GM12878 (cell line): ENCODE measurements around the gene NR1D2. TPM values are rescaled to one million over a fixed set of nuclear protein-coding genes. Genes with fewer than 3 reads are reported as not detected.

ENCODE experiments used
- ATAC-seq: fragments of 200-7000 bp; cut with Tn5 transposase; 3 replicates; pipeline ENCODE4 v1.9.1; 2020; ENCODE audit warnings: mild to moderate bottlenecking, moderate library complexity
- BruUV-seq: library from RNA; stranded (reverse); fragments of 400-500 nt; replicated peaks from 2 replicates; lab custom pipeline; 2021; lab: Mats Ljungman, UMichigan
- CTCF ChIA-PET: fragments of 300-600 bp; sonication (Branson Sonifier 250); formaldehyde crosslinking; extraction: SDS; loops from one replicate; lab custom pipeline; 2021; ENCODE audit warnings: inconsistent platforms; lab: Yijun Ruan, JAX
- POLR2A ChIA-PET: fragments of 350-600 bp; formaldehyde crosslinking; extraction: SDS; loops from one replicate; lab custom pipeline; 2021; ENCODE audit warnings: inconsistent platforms; lab: Charles Lee
- RAD21 ChIA-PET: fragments of 300-600 bp; sonication (Branson Sonifier 250); formaldehyde crosslinking; loops from one replicate; lab custom pipeline; 2023; ENCODE audit warnings: antibody characterized with exemption; ENCODE audit not compliant: unreplicated experiment; lab: Charles Lee
- SMC1A ChIA-PET: fragments of 300-600 bp; sonication (Branson Sonifier 250); formaldehyde crosslinking; loops from one replicate; lab custom pipeline; 2023; ENCODE audit not compliant: unreplicated experiment, uncharacterized antibody; lab: Charles Lee
- DNase-seq: peaks from one replicate; pipeline ENCODE4 v3.0.0-alpha.2; 2011; ENCODE audit warnings: low read depth, low spot score
- FAIRE-seq: peaks from 3 replicates; lab custom pipeline; 2011; peaks lifted over from hg19 to GRCh38; lab: Jason Lieb, UNC
- H2AFZ ChIP-seq: 2 replicates; pipeline ENCODE4 v1.6.0; 2011; ENCODE audit warnings: low read depth, low read length, control low read depth; ENCODE audit not compliant: control insufficient read depth
- H3K27ac ChIP-seq: 2 replicates; pipeline ENCODE4 v1.5.1; 2011; ENCODE audit warnings: control low read depth; ENCODE audit not compliant: control insufficient read depth, insufficient read depth
- H3K27me3 ChIP-seq, 2 experiments: replicated peaks in 1 of 2; 2 replicates each; pipeline versions ENCODE4 v1.6.0 to v1.6.1; 2011; ENCODE audit warnings: low read length in 1 of 2; ENCODE audit not compliant: control insufficient read depth in 2 of 2, insufficient read depth in 2 of 2
- H3K36me3 ChIP-seq, 2 experiments: 2 replicates each; pipeline ENCODE4 v1.5.1; 2011; ENCODE audit warnings: low read length in 1 of 2; ENCODE audit not compliant: control insufficient read depth in 2 of 2, insufficient read depth in 2 of 2
- H3K4me1 ChIP-seq: 2 replicates; pipeline ENCODE4 v1.6.1; 2011; ENCODE audit warnings: mild to moderate bottlenecking, low read length, moderate library complexity, mixed read lengths; ENCODE audit not compliant: control insufficient read depth, insufficient read depth
- H3K4me2 ChIP-seq: 2 replicates; pipeline ENCODE4 v1.6.0; 2011; ENCODE audit warnings: control low read depth; ENCODE audit not compliant: control insufficient read depth, insufficient read depth
- H3K4me3 ChIP-seq: fragments of 200-600 bp; sonication (generic); 2 replicates; pipeline ENCODE4 v1.5.1; 2016
- H3K79me2 ChIP-seq: 2 replicates; pipeline ENCODE4 v1.6.0; 2011; ENCODE audit warnings: low read length; ENCODE audit not compliant: control insufficient read depth, insufficient read depth
- H3K9ac ChIP-seq: 2 replicates; pipeline ENCODE4 v1.8.0; 2011; ENCODE audit warnings: low read length, control low read depth, mixed read lengths; ENCODE audit not compliant: control insufficient read depth, insufficient read depth
- H3K9me3 ChIP-seq: replicated peaks from 3 replicates; pipeline ENCODE4 v1.5.1; 2011; ENCODE audit warnings: mild to moderate bottlenecking, low read length; ENCODE audit not compliant: control insufficient read depth, insufficient read depth
- H4K20me1 ChIP-seq: 2 replicates; pipeline ENCODE4 v1.6.0; 2011; ENCODE audit not compliant: control insufficient read depth, insufficient read depth
- DPF2 ChIP-seq: fragments of 450-650 bp; IDR thresholded peaks from 2 replicates; pipeline ENCODE4 v1.6.1; 2017; ENCODE audit warnings: mild to moderate bottlenecking
- IKZF2 ChIP-seq, 2 experiments: fragments of 450-650 bp; IDR thresholded peaks; 2 replicates each; pipeline ENCODE4 v1.6.1; 2017; ENCODE audit warnings: mild to moderate bottlenecking in 2 of 2, moderate library complexity in 2 of 2
- IRF4 ChIP-seq: IDR thresholded peaks from 2 replicates; pipeline ENCODE4 v1.6.1; 2011; ENCODE audit warnings: low read depth, low read length
- JUNB ChIP-seq: IDR thresholded peaks from 2 replicates; pipeline ENCODE4 v1.6.1; 2016; ENCODE audit warnings: antibody characterized with exemption, mild to moderate bottlenecking
- RUNX3 ChIP-seq: IDR thresholded peaks from 2 replicates; pipeline ENCODE4 v1.6.1; 2012; ENCODE audit warnings: low read length, inconsistent platforms
- WGBS: methylation state at CpG from one replicate; pipeline ENCODE4 v1.1.6; 2016; ENCODE audit warnings: low lambda C conversion rate; ENCODE audit not compliant: insufficient replicate concordance, insufficient coverage; ENCODE audit errors: missing lambda C conversion rate; 5-methylcytosine and 5-hydroxymethylcytosine counted together
- in situ Hi-C: fragments of 300-500 bp; cut with MboI; formaldehyde crosslinking; loops from 9 replicates; pipeline ENCODE4 v1.14.3; 2018; ENCODE audit warnings: mixed read lengths
- intact Hi-C: fragments of 100-400 bp; cut with micrococcal nuclease; formaldehyde crosslinking; loops from one replicate; pipeline ENCODE4 v1.14.2; 2022; ENCODE audit not compliant: unreplicated experiment
- polyA plus RNA-seq, 11 experiments: library from polyadenylated mRNA; depleted of rRNA in 4 of 11; unstranded in 6 of 11; stranded (reverse) in 5 of 11; fragments of >200 nt; fragmentation: Nextera tagmentation in 4 of 11; fragmentation: Illumina TruSeq in 1 of 11; extraction: Ambion mirVana in 4 of 11; extraction: Trizol in 1 of 11; gene quantifications; 1 replicate in 1 of 11; 2 replicates in 10 of 11; pipeline versions ENCODE4 v1.2.1 to v1.2.3, GENCODE V29; 2011 to 2016; ENCODE audit warnings: inconsistent platforms in 2 of 11, missing spikeins in 2 of 11, low read depth in 1 of 11
- total RNA-seq, 4 experiments: library from RNA; depleted of rRNA in 3 of 4; stranded (reverse); fragments of >200 nt in 3 of 4; fragmentation: Illumina TruSeq in 1 of 4; extraction: Trizol in 1 of 4; gene quantifications; 2 replicates each; pipeline versions ENCODE4 v1.2.1 to v1.2.3, GENCODE V29; 2013 to 2021
- TF ChIP-seq, protein P1 (sequence below): fragments of 450-650 bp; IDR thresholded peaks from 2 replicates; pipeline ENCODE4 v1.6.1; 2016; ENCODE audit warnings: mild to moderate bottlenecking
- TF ChIP-seq, protein P2 (sequence below): IDR thresholded peaks from 2 replicates; pipeline ENCODE4 v1.6.1; 2011; ENCODE audit warnings: borderline replicate concordance, low read depth, mild to moderate bottlenecking, moderate library complexity, low read length; ENCODE audit not compliant: insufficient read depth, poor library complexity, severe bottlenecking
- TF ChIP-seq, protein P3 (sequence below): fragments of 450-650 bp; IDR thresholded peaks from 2 replicates; pipeline ENCODE4 v1.6.1; 2017; ENCODE audit warnings: antibody characterized with exemption, mild to moderate bottlenecking, moderate library complexity

Gene NR1D2
- total and polyA plus RNA-seq, 10 of the 15 experiments (the other 5 are each of a cell fraction or from before 2014, with no cell fraction given): 0.67 to 5.3 (median 2.6) TPM

DNA sequence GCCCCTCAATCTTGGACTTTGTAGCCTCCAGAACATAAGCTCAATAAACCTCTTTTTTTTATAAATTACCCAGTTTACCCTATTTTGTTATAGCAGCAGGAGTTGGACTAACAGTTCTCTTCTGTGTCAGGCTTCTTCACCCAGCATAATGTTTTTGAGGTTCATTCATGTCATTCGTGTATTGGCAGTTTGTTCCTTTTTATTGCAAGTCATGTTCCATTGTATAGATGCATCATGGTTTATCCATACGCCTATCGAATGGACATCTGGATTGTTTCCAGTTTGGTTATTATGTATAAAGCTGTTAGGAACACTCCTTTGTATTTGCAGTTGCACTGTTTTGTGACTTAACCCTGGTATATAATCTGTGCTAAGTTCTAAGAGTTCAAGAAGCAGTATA is 39.8 kb downstream of the NR1D2 start:
- Histone ChIP-seq H3K4me2 (no peak overlapping the region), H3K9me3 (peaks cover 2% of the 10 kb centered on the region; the same call in 1 of the 3 replicates), H3K4me1 (peaks cover 7% of the 10 kb centered on the region; the same call in 1 of the 2 replicates), H4K20me1 (no peaks in the 10 kb centered on the region), H3K79me2 (no peaks in the 10 kb centered on the region), H3K27me3 (no peaks in the 10 kb centered on the region), H3K36me3 (no peaks in the 10 kb centered on the region), H3K27ac (no peak overlapping the region), H2AFZ (no peak overlapping the region), H3K9ac (no peak overlapping the region), H3K4me3 (no peak overlapping the region)
- ChIA-PET POLR2A (interaction anchor here (0.6 kb wide), 1 partner anchor 64 kb away, joined by 3 read pairs; no protein-coding TSS in a partner anchor), SMC1A (interaction anchor here (0.6 to 1.5 kb wide), 3 partner anchors 16 to 239 kb away, joined by 3 read pairs; no protein-coding TSS in a partner anchor), CTCF (interaction anchor here (0.9 to 1.3 kb wide), 4 partner anchors 12 to 96 kb away, joined by 3 read pairs; no protein-coding TSS in a partner anchor), RAD21 (interaction anchor here (1.3 kb wide), 1 partner anchor 35 kb away, joined by 5 read pairs; no protein-coding TSS in a partner anchor)
- ATAC-seq (no peak), FAIRE-seq (no peak), DNase-seq (no peak)
- in situ Hi-C loops: no loop called here
- TF ChIP-seq RUNX3: no peak
- 81% methylated on average over 3 of the region's 3 CpGs for WGBS
- intact Hi-C loops: no loop called here
- BruUV-seq: no TSS peak

DNA sequence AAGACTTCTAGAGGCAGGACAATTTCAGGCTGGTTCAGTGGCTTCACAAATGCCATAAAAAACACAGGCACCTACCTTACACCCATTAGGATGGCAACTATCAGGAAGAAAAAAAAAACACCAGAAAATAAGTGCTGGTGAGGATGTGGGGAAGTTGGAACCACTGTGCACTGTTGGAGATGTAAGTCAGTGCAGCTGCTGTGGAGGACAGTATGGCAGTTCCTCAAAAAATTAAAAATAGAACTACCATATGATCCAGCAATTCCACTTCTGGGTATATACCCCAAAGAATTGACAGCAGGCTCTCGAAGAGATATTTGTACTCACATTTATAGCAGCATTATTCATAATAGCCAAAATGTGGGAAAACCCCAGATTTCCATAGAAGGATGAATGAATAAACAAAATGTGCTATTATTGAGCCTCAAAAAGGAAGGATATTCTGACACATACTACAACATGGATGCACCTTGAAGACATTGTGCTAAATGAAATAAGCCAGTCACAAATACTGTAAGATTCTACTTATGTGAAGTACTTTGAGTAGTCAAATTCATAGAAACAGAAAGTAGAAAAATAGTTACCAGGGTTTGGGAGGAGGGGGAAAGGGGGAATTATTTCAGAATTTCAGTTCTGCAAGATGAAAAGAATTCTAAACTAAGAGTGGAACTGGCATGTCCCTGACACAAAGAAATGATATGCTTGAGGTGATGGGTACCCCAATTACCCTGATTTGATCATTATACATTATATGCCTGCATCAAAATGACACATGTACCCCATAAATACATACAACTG is 40.9 kb downstream of the NR1D2 start:
- Histone ChIP-seq H3K27me3 (no peaks in the 10 kb centered on the region), H3K4me3 (peak overlapping the region; percentile 10; the same call in 1 of the 2 replicates), H3K36me3 (no peaks in the 10 kb centered on the region), H3K9ac (no peak overlapping the region), H3K4me2 (no peak overlapping the region), H3K27ac (peak overlapping the region; percentile 8; the same call in 1 of the 2 replicates), H2AFZ (no peak overlapping the region), H3K9me3 (peaks cover 2% of the 10 kb centered on the region; the same call in 1 of the 3 replicates), H4K20me1 (no peaks in the 10 kb centered on the region), H3K79me2 (no peaks in the 10 kb centered on the region), H3K4me1 (peaks cover 7% of the 10 kb centered on the region; the same call in 1 of the 2 replicates)
- CTCF ChIA-PET: interaction anchor here (1.3 kb wide), 1 partner anchor 11 kb away, joined by 3 read pairs; no protein-coding TSS in a partner anchor
- POLR2A ChIA-PET: no interaction called here
- SMC1A ChIA-PET: interaction anchor here (1.5 kb wide), 1 partner anchor 238 kb away, joined by 3 read pairs; no protein-coding TSS in a partner anchor
- 7% methylated on average over 1 of the region's 1 CpG for WGBS
- BruUV-seq: no TSS peak
- ATAC-seq (peak; percentile 72), DNase-seq (peak; percentile 41), FAIRE-seq (peak; percentile 56)
- RAD21 ChIA-PET: interaction anchor here (1.3 kb wide), 1 partner anchor 36 kb away, joined by 5 read pairs; no protein-coding TSS in a partner anchor
- in situ Hi-C loops: no loop called here
- intact Hi-C loops: no loop called here
- TF ChIP-seq IRF4 (0 out of 2 replicates have a peak, but pooled peaks have one; percentile 15), IKZF2 (IDR thresholded peaks at IDR 0.05) (peak; percentile 39 to 46; a peak in 1 of 4 replicates), JUNB (peak; percentile 45), DPF2 (0 out of 2 replicates have a peak, but pooled peaks have one; percentile 43)
- TF ChIP-seq, protein P1, sequence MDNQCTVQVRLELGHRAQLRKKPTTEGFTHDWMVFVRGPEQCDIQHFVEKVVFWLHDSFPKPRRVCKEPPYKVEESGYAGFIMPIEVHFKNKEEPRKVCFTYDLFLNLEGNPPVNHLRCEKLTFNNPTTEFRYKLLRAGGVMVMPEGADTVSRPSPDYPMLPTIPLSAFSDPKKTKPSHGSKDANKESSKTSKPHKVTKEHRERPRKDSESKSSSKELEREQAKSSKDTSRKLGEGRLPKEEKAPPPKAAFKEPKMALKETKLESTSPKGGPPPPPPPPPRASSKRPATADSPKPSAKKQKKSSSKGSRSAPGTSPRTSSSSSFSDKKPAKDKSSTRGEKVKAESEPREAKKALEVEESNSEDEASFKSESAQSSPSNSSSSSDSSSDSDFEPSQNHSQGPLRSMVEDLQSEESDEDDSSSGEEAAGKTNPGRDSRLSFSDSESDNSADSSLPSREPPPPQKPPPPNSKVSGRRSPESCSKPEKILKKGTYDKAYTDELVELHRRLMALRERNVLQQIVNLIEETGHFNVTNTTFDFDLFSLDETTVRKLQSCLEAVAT: no peak
- TF ChIP-seq, protein P2, sequence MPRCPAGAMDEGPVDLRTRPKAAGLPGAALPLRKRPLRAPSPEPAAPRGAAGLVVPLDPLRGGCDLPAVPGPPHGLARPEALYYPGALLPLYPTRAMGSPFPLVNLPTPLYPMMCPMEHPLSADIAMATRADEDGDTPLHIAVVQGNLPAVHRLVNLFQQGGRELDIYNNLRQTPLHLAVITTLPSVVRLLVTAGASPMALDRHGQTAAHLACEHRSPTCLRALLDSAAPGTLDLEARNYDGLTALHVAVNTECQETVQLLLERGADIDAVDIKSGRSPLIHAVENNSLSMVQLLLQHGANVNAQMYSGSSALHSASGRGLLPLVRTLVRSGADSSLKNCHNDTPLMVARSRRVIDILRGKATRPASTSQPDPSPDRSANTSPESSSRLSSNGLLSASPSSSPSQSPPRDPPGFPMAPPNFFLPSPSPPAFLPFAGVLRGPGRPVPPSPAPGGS: no peak
- TF ChIP-seq, protein P3, sequence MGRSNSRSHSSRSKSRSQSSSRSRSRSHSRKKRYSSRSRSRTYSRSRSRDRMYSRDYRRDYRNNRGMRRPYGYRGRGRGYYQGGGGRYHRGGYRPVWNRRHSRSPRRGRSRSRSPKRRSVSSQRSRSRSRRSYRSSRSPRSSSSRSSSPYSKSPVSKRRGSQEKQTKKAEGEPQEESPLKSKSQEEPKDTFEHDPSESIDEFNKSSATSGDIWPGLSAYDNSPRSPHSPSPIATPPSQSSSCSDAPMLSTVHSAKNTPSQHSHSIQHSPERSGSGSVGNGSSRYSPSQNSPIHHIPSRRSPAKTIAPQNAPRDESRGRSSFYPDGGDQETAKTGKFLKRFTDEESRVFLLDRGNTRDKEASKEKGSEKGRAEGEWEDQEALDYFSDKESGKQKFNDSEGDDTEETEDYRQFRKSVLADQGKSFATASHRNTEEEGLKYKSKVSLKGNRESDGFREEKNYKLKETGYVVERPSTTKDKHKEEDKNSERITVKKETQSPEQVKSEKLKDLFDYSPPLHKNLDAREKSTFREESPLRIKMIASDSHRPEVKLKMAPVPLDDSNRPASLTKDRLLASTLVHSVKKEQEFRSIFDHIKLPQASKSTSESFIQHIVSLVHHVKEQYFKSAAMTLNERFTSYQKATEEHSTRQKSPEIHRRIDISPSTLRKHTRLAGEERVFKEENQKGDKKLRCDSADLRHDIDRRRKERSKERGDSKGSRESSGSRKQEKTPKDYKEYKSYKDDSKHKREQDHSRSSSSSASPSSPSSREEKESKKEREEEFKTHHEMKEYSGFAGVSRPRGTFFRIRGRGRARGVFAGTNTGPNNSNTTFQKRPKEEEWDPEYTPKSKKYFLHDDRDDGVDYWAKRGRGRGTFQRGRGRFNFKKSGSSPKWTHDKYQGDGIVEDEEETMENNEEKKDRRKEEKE: no peak
